ENCODE data around the gene RTN1.

GRCh38 chr14:59900556-59900955, 30.0 kb upstream of the RTN1 start:
- TF ChIP-seq CTCF (IDR thresholded peaks at IDR 0.05), result no peak
- no peak for TF ChIP-seq POLR2AphosphoS5 (IDR thresholded peaks at IDR 0.05)

Measured in transverse colon (tissue), 4 donors.